Astrocyte of the spinal cord (primary cell): ENCODE results near the gene LOXL4.

Experiments
- DNase-seq: peaks from one replicate; pipeline ENCODE4 v3.0.0; 2011; ENCODE audit warnings: low read depth, low spot score
- H3K4me3 ChIP-seq: 2 replicates; pipeline ENCODE4 v1.5.1; 2011; ENCODE audit warnings: low read depth, mild to moderate bottlenecking, low read length, moderate library complexity
- in situ Hi-C: cut with HindIII; loops from 2 replicates; pipeline ENCODE4 v1.10.0; 2017; ENCODE audit warnings: low sequenced_read_pairs
- TF ChIP-seq, protein P1 (sequence below): IDR thresholded peaks from 2 replicates; pipeline ENCODE4 v1.5.1; 2012; ENCODE audit warnings: low read depth, mild to moderate bottlenecking, low read length, inconsistent platforms

Gene LOXL4

DNA sequence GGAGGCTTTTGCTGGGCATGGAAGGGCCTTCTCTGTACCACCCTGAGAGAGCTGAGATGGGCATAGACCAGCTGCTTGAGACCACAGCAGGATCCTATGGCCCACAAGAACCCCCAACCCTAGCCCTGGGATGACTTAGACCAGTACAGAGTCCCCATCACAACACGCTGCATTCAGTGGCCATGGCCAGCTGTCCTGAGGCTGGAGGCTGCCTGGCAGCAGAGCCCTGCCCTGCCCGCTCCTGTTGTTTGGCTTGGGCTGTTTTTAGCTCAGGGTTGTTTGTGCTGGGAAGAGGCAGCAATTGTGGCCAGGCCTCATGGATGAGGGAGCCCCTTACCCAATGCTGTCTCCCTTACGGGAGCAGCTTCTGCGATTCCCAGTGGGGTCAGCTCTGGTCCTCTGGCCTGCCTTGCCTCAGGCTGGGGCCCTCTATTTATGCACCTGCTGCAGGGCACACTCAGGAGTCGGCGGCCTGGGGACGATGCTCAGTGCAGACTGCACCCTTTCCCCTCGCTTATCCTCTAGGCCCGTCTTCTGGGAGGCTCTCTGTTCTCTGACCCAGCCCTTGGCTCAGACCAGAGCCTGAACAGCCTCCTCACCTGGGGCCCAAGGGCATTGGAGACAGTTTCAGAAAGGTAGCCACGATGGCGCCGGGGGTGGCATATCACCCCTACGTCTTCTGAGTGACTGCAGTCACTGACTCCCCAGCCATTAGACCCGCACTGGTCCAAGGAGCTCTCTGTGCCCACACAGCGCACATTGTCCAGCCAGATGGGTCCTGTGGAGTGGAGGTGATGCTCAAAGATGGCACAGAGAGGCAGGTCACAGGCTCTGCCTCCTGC lies 6.3 kb downstream of the LOXL4 start:
- in situ Hi-C loops: no loop called here
- no peak for DNase-seq
- TF ChIP-seq, protein P1, sequence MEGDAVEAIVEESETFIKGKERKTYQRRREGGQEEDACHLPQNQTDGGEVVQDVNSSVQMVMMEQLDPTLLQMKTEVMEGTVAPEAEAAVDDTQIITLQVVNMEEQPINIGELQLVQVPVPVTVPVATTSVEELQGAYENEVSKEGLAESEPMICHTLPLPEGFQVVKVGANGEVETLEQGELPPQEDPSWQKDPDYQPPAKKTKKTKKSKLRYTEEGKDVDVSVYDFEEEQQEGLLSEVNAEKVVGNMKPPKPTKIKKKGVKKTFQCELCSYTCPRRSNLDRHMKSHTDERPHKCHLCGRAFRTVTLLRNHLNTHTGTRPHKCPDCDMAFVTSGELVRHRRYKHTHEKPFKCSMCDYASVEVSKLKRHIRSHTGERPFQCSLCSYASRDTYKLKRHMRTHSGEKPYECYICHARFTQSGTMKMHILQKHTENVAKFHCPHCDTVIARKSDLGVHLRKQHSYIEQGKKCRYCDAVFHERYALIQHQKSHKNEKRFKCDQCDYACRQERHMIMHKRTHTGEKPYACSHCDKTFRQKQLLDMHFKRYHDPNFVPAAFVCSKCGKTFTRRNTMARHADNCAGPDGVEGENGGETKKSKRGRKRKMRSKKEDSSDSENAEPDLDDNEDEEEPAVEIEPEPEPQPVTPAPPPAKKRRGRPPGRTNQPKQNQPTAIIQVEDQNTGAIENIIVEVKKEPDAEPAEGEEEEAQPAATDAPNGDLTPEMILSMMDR: no peak
- no peak overlapping the region for H3K4me3 ChIP-seq

DNA sequence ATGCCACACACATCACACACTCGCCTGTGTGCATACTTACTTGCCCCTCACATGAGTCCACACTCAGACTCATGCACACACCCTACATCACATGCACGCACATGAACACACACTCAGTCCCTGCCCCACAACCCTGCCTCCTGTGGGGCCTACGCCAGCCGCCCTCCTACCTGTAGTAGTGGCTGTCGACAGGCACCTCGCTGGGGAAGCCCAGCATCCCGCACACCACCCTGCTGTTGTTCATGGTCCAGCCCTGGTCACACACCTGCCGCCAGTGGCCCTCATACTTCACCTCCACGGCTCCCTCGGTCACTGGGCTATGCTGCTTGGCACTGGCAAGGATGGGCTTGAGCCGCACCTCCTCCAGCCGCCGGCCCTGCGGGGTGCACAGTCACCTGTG lies 7.2 kb downstream of the LOXL4 start:
- TF ChIP-seq, protein P1: no peak
- in situ Hi-C loops: no loop called here
- H3K4me3 ChIP-seq: no peak overlapping the region
- no peak for DNase-seq

DNA sequence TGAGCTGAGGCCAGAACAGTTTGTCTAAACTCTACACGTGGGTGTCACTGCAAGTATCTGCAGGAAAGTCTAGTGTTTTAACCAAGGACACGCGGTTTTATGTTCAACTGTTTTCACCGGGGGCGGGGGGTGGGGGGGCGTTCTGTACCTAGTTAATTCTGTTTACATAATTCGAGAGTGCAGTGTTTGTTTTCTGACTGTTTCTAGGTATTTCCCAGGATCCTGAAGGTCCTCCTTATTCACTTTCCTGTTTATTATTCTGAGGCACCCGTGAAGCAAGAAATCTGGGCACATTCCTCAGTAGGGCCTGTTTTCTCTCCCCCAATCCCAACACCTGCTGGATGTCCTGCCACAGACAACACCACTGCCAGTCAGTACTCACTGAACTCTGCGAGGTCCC lies 7.6 kb downstream of the LOXL4 start:
- no peak for DNase-seq

DNA sequence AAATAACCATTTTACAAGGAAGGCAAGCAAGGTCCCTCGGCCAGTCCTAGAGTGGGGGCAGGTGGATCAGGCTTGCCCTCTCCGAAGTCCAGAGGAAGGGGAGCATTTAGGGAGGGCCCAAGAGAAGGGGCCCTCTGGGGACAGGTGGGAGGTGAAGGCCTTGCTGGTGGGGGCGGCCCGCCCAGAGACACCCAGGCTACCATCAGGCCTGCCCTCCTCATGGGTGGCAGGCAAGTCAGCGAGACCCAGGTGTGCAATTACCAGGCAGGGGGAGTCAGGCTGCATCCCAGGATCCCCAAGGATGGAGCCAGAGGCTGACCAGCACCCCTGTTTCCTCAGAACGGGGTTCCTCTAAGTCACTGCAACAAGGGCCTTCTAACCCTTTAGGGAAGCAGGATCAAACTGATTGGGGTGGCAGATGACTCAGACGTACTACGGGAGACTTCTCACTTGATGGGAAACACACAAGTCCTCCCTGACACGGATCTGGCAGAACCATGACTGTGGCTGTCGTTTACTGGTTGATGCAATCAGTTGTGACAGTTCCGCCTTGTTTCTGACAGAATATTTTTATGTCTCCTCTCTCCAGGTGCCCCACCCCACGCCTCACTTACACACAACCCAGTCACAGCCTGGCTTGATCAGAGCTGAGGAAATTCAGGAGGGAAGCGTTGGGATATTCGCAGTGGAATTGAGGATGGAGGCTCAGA lies 8.2 kb downstream of the LOXL4 start:
- DNase-seq: no peak
- no peak overlapping the region for H3K4me3 ChIP-seq
- TF ChIP-seq, protein P1: no peak
- in situ Hi-C loops: no loop called here

More for the DNA sequence above, 7.6 kb downstream of the LOXL4 start:
- in situ Hi-C loops: no loop called here
- H3K4me3 ChIP-seq: no peak overlapping the region
- TF ChIP-seq, protein P1: no peak

DNA sequence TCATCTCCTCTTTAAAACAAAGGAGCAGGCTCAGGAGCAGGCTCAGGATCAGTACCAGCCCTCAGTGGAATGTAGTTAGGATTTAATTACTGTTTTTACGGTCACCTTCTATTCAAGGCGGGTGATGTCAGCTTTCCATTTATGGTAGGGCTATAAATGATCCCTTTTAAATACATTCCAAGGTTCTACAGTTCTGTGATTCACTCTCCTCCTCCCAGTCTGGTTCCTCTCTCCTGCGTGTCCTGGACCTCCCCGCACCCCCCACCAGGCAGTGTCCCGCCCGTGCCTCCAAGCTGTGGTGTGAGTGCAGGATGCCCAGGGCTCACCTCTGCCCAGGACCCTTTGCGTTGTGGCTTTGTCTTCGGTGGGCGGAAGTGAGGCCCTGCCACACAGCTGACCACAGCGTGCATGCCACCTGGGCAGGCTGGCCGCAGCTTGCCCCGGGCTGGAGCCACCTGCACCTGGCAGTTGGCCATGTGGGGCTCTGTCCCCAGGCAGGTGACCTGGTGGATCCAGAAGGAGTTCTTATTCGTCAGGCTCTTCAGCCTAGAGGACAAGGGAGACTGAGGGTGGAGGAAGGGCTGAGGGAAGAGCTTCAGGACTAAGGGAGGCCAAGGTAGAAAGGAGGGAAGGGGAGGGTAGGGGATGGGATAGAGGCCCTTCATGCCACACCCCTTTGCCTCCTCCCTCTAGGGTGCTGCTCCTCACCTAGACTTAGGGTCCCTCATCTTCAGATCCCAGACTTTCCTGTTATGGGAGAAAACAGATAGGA lies 9.1 kb downstream of the LOXL4 start:
- TF ChIP-seq, protein P1: no peak
- in situ Hi-C loops: no loop called here
- no peak overlapping the region for H3K4me3 ChIP-seq
- DNase-seq: no peak

DNA sequence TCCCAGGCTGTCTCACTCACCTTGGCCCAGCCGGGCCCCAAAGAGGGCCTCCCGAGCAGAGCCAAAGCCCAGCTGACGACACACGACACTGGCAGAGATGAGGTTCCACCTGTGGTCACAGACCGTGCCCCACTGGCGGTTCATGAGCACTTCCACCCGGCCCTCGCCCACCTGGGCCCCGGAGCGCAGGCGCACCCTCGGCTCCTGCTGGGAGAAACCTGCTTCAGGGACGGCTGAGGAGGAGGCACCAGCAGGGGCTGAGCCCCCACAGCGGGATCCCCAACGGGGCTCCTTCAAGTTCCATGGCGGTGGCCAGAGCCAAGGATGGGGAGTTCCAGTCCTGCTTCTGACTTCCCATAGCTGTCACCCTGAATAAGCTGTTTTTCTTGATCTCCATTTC lies 10.0 kb downstream of the LOXL4 start:
- no peak overlapping the region for H3K4me3 ChIP-seq
- in situ Hi-C loops: no loop called here
- no peak for DNase-seq
- TF ChIP-seq, protein P1: no peak
